WI38 (cell line): Measurements from ENCODE around the gene TSPAN6.

ENCODE experiments used
- H3K4me3 ChIP-seq: 2 replicates; pipeline ENCODE4 v1.5.1; 2011; ENCODE audit warnings: low read depth, mild to moderate bottlenecking, control low read depth, low read length
- CTCF ChIP-seq: IDR thresholded peaks from 2 replicates; pipeline ENCODE4 v1.5.1; 2012; ENCODE audit warnings: low read depth, mild to moderate bottlenecking, control low read depth, low read length

Gene TSPAN6

DNA sequence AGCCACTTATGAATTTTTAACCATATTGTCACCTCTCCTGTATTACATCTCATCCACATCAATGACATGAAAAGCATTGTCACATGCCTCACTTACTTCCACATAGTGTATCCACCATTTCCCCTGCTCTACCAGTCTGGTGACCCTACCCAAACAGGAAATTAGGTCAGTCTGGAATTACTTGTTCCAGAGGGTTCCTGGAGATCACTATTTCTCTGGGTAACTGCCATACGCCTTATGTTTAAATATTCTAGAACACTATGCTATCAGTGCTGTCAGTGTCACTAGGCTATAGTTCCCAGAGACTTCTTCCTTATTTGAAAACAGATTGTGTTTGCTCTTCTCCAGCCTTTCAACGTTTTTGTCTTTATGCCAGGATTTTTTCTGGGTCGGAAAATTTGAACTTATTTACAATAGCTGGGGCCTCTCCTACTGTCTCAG lies 22.4 kb upstream of the TSPAN6 start:
- no peak for TF ChIP-seq CTCF
- no peak overlapping the region for H3K4me3 ChIP-seq

DNA sequence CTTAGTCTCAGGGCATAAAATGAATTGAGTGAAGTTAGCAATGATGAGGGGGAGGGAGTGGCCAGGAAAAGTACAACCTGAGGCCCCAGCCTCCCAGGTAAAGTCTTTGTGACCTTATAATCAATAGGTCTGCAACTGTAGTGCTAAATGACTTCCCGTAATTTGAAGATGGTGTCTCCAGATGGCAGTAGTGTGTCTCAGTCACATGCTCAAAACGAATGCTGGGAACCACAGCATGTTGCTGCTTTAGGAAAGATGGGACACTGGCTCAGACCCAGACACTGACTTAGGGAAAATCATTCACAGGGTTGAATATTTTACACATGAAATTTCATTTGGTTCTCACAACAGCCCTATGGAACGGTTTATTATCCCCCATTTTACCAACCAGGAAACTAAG lies 17.7 kb upstream of the TSPAN6 start:
- H3K4me3 ChIP-seq = no peak overlapping the region
- TF ChIP-seq CTCF = no peak

DNA sequence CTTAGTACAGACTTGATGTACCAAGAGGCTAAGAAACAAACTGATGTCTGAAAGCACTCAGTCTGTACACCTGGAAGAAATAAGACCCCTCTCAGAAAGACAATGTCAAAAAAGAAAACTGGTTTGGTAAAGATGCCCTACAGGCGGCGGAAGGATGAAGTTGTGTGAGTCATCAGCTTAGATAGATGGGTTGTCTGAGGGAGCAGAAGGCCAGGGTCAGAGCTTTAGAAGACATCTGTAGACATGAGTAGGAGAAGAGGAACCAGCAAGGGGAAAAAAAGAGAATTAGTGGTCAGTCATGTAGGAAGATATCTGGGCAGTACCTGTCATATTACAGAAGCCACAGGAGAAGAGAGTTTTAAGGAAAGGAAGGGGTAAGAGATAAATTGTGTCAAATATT lies 15.7 kb upstream of the TSPAN6 start:
- TF ChIP-seq CTCF = no peak
- no peak overlapping the region for H3K4me3 ChIP-seq

GRCh38 chrX:100650841-100651240 lies 14.2 kb upstream of the TSPAN6 start:
- no peak overlapping the region for H3K4me3 ChIP-seq
- no peak for TF ChIP-seq CTCF

DNA sequence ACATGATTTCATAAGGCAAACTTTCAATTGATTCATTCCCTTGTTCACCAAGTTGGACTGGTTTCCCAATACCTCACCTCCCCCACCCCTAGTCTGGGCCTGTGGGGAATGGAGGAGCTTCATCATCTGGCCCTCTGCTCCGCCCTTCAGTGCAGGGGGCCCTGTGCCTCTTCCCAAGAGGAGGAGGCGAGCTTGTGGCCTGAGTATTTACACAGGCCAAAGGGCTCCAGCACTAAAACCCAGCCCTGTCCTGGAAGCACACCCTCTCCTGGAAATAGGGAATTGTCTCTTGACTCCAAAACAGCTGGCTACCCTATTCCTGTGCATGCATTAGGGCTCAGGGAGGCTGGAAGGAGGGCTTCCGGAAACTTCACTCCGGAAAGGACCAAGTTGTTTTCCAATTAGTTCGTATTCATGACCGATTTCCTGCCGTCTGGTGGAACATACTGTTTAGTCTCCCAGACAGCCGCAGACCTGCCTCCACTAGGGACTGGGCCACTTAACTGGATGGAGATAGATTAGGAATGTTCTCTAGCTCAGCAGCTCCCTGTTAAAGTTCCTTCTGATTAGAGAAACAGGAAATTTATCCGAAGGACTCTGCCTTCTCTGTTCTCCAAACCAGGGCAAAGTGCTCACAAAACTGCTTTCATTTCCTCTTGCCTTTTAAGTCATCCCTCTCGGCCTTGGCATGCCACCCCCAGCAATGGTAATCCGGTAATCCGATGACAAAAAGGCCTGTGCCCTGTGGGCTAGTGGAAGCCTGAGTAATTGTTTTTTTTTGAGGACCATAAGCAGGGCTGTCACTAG lies 13.1 kb upstream of the TSPAN6 start:
- no peak for TF ChIP-seq CTCF
- H3K4me3 ChIP-seq = peak overlapping the region; percentile 18

- peak overlapping the region; percentile 25; the same call in 1 of the 2 replicates for H3K4me3 ChIP-seq
- no peak for TF ChIP-seq CTCF
These were observed 12.1 kb upstream of the TSPAN6 start for GRCh38 chrX:100648458-100649417.
